HEK293T (cell line): ENCODE results near the gene ARL15.

Experiments used
- CTCF ChIA-PET: fragments of 350-600 bp; formaldehyde crosslinking; extraction: SDS; loops from one replicate; lab custom pipeline; 2021; ENCODE audit warnings: antibody characterized with exemption, inconsistent platforms; lab: Yijun Ruan, JAX
- POLR2A ChIA-PET: fragments of 350-600 bp; formaldehyde crosslinking; extraction: SDS; loops from one replicate; lab custom pipeline; 2020; ENCODE audit warnings: antibody characterized with exemption, inconsistent platforms; lab: Yijun Ruan, JAX
- DNase-seq: peaks from one replicate; pipeline ENCODE4 v3.0.0; 2012; ENCODE audit warnings: mixed read lengths; ENCODE audit errors: extremely low spot score
- ARNT ChIP-seq: fragments of 450-650 bp; IDR thresholded peaks from 2 replicates; pipeline ENCODE4 v1.6.1; 2017; ENCODE audit warnings: mild to moderate bottlenecking
- BHLHE40 ChIP-seq: fragments of 450-650 bp; IDR thresholded peaks from 2 replicates; pipeline ENCODE4 v1.6.1; 2016; ENCODE audit warnings: mild to moderate bottlenecking, moderate library complexity, borderline replicate concordance
- CTBP1 ChIP-seq: fragments of 450-650 bp; IDR thresholded peaks from 2 replicates; pipeline ENCODE4 v1.6.1; 2016; ENCODE audit warnings: borderline replicate concordance
- ELF4 ChIP-seq: fragments of 450-650 bp; IDR thresholded peaks from 2 replicates; pipeline ENCODE4 v1.6.1; 2017; ENCODE audit warnings: antibody characterized with exemption
- FOXA1 ChIP-seq: fragments of 450-650 bp; IDR thresholded peaks from 2 replicates; pipeline ENCODE4 v1.6.1; 2016; ENCODE audit warnings: mild to moderate bottlenecking
- FOXK2 ChIP-seq: fragments of 450-650 bp; IDR thresholded peaks from 2 replicates; pipeline ENCODE4 v1.6.1; 2016; ENCODE audit warnings: mild to moderate bottlenecking
- FOXM1 ChIP-seq: fragments of 450-650 bp; IDR thresholded peaks from 2 replicates; pipeline ENCODE4 v1.6.1; 2017; ENCODE audit warnings: mild to moderate bottlenecking, borderline replicate concordance
- HDGF ChIP-seq: fragments of 450-650 bp; IDR thresholded peaks from 2 replicates; pipeline ENCODE4 v1.6.1; 2017; ENCODE audit warnings: antibody characterized with exemption, borderline replicate concordance
- L3MBTL2 ChIP-seq: fragments of 450-650 bp; conservative IDR thresholded peaks from 2 replicates; pipeline ENCODE4 v1.6.1; 2016; ENCODE audit warnings: mild to moderate bottlenecking
- LEF1 ChIP-seq: fragments of 450-650 bp; IDR thresholded peaks from 2 replicates; pipeline ENCODE4 v1.6.1; 2017; ENCODE audit warnings: mild to moderate bottlenecking, borderline replicate concordance
- NFRKB ChIP-seq: fragments of 450-650 bp; IDR thresholded peaks from 2 replicates; pipeline ENCODE4 v1.6.1; 2016; ENCODE audit warnings: mild to moderate bottlenecking, moderate library complexity
- PKNOX1 ChIP-seq: fragments of 450-650 bp; IDR thresholded peaks from 2 replicates; pipeline ENCODE4 v1.6.1; 2016
- SP1 ChIP-seq: fragments of 450-650 bp; IDR thresholded peaks from 2 replicates; pipeline ENCODE4 v1.6.1; 2017
- SUZ12 ChIP-seq: fragments of 450-650 bp; IDR thresholded peaks from 2 replicates; pipeline ENCODE4 v1.6.1; 2016; ENCODE audit warnings: mild to moderate bottlenecking
- TARDBP ChIP-seq: fragments of 450-650 bp; IDR thresholded peaks from 2 replicates; pipeline ENCODE4 v1.6.1; 2016
- ZNF384 ChIP-seq: fragments of 450-650 bp; IDR thresholded peaks from 2 replicates; pipeline ENCODE4 v1.6.1; 2016

ARL15 gene

DNA sequence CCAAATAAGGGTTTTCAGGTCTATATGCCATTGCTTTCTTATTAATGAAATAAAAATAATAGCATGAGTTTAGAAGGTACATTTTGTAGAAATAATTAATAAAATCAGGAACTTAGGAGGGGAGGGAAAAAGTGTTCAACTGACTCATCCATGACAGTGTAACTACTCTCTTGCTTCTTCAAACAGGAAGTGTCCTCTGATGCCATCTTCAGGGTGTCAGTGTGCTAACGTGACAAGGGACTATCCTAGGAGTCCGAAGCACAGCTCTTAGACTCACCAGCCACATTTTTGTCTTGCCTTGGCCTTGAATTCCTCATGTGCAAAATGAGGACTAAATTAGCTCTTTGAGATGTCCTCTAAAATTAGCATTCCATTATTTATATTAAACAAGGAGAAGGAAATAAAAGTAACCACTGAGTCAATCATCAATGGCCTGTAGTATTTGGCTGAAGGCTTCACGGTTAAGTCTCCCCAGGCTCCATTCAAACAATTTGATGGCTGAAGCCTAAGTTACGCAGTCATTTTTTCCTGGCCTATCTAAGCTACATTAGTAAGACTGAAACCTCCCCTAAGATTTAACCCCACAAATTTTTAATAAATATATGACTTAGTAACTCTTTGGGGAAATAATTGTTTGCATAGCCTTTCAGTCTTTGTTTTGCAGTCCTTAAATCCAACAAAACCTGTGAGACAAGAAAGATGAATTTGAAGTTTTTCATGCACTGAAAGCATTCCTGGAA is 151.1 kb downstream of the ARL15 start:
- POLR2A ChIA-PET = no interaction called here
- CTCF ChIA-PET = no interaction called here
- TF ChIP-seq FOXA1 (no peak), ZNF384 (no peak), PKNOX1 (no peak), ARNT (no peak), TARDBP (no peak), FOXM1 (no peak), SUZ12 (no peak), SP1 (no peak), ELF4 (no peak), NFRKB (no peak), CTBP1 (no peak), HDGF (no peak), LEF1 (no peak), L3MBTL2 (no peak)
- DNase-seq = no peak

DNA sequence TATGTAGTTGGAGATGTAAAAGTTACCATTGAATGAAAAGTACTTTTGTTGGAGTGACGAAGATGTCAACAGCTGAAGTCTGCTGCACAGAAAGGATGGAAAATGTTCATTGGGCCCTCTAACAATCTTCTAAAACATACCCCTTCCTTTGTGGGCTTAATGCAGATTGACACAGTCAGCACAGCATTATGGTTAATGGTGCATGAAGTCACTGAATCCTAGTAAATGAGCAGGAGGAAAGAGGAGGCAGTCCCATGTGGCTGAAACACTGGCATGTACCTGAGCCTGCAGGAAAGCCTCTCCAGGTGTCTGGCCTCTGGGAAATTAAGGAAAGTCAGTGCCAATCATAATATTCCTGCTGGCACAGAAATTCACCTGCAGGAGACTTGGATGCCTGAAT is 153.8 kb downstream of the ARL15 start:
- no peak for TF ChIP-seq BHLHE40
- TF ChIP-seq FOXK2 = no peak
- no peak for TF ChIP-seq ZNF384
- TF ChIP-seq SP1 = no peak
- TF ChIP-seq ELF4 = no peak
- TF ChIP-seq CTBP1 = no peak
- TF ChIP-seq LEF1 = no peak
- TF ChIP-seq FOXM1 = no peak
- TF ChIP-seq TARDBP = no peak
- TF ChIP-seq HDGF = no peak
- CTCF ChIA-PET = no interaction called here
- POLR2A ChIA-PET = no interaction called here
- DNase-seq = no peak

DNA sequence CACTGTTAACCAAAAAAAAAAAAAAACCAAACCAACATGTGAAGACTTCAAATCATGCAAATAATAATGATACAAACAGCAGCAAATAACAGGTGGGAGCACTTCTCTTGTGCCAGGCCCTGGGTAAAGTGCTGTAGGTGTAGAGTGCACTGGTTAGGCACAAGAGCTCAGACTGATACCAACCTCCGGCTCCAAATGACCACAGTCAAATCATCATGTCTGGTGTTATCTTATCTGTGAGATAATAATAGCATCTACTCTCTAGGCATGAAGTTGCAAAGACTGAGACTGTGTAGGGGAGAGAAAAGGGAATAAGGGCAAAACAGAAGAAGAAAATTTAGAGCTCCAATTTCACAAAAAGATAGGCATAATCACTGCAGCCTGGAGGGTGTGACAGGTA is 159.5 kb downstream of the ARL15 start:
- CTCF ChIA-PET = no interaction called here
- POLR2A ChIA-PET = no interaction called here
- TF ChIP-seq FOXA1 = no peak
- no peak for TF ChIP-seq CTBP1
- TF ChIP-seq FOXK2 = no peak
- no peak for TF ChIP-seq LEF1
- TF ChIP-seq SUZ12 = no peak
- TF ChIP-seq SP1 = no peak
- no peak for TF ChIP-seq HDGF
- no peak for TF ChIP-seq ELF4
- no peak for TF ChIP-seq NFRKB
- TF ChIP-seq FOXM1 = no peak
- TF ChIP-seq TARDBP = no peak
- no peak for TF ChIP-seq ARNT
- TF ChIP-seq ZNF384 = no peak
- TF ChIP-seq L3MBTL2 = no peak
- TF ChIP-seq BHLHE40 = no peak
- TF ChIP-seq PKNOX1 = no peak
- no peak for DNase-seq

GRCh38 chr5:54148858-54149257 is 161.5 kb downstream of the ARL15 start:
- no peak for DNase-seq
- POLR2A ChIA-PET = no interaction called here
- TF ChIP-seq FOXA1 (no peak), CTBP1 (no peak), ELF4 (no peak), PKNOX1 (no peak), HDGF (no peak), BHLHE40 (no peak), ARNT (no peak), FOXK2 (no peak), FOXM1 (no peak)
- CTCF ChIA-PET = no interaction called here

DNA sequence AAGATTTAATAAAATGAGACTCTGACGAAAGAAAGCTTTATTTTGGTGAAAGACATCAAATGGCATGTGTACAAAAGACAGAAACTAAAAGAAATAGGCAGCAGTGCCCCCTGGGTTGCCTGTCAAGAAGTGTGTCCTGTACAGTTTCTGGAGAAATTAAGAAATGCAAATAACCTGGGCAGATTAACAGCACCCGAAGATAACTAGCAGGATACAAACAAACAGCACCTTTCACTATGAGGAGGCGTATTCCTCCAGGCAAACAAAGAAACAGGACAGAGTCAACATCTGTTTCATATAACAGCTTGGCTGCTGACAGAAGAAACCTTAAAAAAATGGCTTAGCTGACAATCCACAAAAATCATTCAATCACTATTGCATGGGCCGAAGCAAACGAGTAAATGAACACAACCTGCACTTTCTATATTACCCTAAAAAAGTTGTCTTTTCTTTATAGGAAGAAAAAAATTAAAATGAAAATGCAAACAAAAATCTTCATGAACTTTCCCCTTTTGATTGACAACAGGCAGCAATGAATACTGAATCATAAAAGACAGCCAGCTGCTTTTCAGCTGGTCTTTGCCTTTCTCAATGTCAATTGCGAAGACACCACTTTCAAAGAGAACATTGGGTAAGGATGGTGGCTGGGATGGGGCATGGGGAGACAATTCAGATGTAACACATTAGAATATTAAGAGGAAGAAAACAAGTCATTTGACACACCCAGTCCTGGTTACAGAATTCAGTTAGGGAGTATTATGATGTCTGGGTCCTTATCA is 162.1 kb downstream of the ARL15 start:
- no peak for DNase-seq
- ChIA-PET CTCF (interaction anchor here (0.7 kb wide), 1 partner anchor 33 kb away, joined by 3 read pairs; no protein-coding TSS in a partner anchor), POLR2A (no interaction called here)
- no peak for TF ChIP-seq FOXM1

DNA sequence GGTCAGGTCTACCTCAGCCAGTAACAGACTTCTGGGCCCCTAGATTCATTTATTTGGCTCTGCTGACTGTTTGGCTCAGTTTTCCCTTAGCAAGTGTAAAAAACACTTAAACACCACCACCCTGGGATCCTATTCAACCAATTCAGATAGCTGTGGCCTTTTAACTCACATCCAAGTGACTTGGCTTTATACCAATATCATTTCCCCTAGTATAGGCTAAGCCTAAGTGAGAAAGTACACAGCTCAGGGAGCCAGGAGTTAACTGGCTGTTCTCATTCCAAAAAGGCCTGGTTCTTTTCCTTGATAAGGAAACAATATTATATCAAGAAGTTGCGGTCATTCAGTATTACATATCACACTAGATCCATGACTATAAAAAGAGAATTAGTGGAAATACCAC is 163.5 kb downstream of the ARL15 start:
- CTCF ChIA-PET = no interaction called here
- POLR2A ChIA-PET = no interaction called here
- no peak for TF ChIP-seq CTBP1
- TF ChIP-seq LEF1 = no peak
- no peak for TF ChIP-seq L3MBTL2
- TF ChIP-seq FOXK2 = no peak
- TF ChIP-seq SUZ12 = no peak
- TF ChIP-seq PKNOX1 = no peak
- no peak for TF ChIP-seq FOXA1
- no peak for TF ChIP-seq TARDBP
- no peak for TF ChIP-seq HDGF
- no peak for TF ChIP-seq ELF4
- no peak for TF ChIP-seq NFRKB
- no peak for TF ChIP-seq ARNT
- no peak for TF ChIP-seq SP1
- no peak for TF ChIP-seq ZNF384
- TF ChIP-seq BHLHE40 = no peak
- TF ChIP-seq FOXM1 = no peak
- no peak for DNase-seq
